GM20431 (cell line): ENCODE results near the gene COL9A3.

Experiments used
- in situ Hi-C: fragments of 300-500 bp; cut with MseI, MboI; formaldehyde crosslinking; loops from one replicate; pipeline ENCODE4 v1.15.0; 2020; ENCODE audit warnings: low sequenced_read_pairs; ENCODE audit not compliant: unreplicated experiment

The COL9A3 gene

DNA sequence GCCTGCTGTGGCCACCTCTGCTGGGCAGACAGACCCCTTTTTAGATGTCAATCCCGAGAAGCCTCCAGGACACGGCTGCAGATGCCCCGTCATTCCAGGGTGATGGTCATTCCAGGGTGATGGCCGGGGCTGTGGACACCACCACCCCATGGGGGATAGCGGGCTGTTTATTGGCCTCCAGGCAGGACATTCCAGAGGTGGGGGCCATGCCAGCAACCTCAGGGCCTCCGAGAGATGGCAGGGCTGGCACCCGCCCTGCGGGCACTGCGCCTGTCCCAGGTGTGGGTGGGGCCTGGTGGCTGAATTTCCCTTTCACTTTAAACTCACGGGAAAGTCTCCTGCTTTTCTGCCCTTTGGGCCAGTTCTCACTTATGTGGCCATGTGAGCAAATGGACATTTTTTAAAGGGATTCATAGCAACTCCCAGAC lies 14.5 kb downstream of the COL9A3 start:
- in situ Hi-C loops: no loop called here

- in situ Hi-C loops: no loop called here
Measured at GRCh38 chr20:62831854-62832211, 15.0 kb downstream of the COL9A3 start.

DNA sequence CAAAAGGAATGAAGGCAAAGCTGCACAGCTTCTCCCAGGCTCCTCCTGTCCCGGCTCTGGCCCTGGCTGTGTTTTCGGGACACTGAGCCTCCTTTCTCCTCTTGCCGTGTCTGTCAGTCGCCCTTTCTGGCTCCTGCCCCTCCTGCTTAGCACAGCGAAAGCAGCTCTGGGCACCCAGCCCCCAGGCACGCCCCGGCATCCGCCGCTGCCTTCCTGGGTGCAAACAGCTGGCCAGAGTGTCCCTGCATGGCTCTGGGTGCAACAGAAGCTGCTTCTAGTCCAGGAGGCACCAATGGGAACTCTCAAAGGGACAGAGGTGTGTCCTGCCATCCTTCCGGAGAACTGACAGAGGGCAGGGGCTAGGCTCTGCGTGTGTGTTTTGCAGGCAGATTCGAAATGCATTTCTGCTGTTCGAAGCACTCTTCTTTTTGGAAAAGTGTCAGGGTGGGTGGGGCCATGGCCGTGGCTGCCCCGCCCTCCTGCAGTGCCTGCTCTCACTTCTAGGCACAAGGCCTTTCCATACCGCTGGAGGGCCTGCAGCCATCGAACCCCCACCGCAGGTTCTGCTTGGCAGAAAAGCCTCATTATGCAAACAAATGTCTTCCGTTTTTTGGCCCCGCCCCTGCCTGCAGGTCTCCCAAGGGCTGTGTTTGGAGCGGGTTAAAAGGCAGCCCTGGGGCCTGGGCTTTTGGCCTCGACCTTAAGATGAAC lies 15.5 kb downstream of the COL9A3 start:
- in situ Hi-C loops: no loop called here

- in situ Hi-C loops: no loop called here
Measured at GRCh38 chr20:62832951-62833391, 16.1 kb downstream of the COL9A3 start.

GRCh38 chr20:62834967-62835730 lies 18.3 kb downstream of the COL9A3 start:
- in situ Hi-C loops: no loop called here

- in situ Hi-C loops: no loop called here
Measured at GRCh38 chr20:62835931-62836861, 19.3 kb downstream of the COL9A3 start.

GRCh38 chr20:62836967-62837490 lies 20.2 kb downstream of the COL9A3 start:
- in situ Hi-C loops: no loop called here

GRCh38 chr20:62837790-62838127 lies 20.9 kb downstream of the COL9A3 start:
- in situ Hi-C loops: no loop called here

DNA sequence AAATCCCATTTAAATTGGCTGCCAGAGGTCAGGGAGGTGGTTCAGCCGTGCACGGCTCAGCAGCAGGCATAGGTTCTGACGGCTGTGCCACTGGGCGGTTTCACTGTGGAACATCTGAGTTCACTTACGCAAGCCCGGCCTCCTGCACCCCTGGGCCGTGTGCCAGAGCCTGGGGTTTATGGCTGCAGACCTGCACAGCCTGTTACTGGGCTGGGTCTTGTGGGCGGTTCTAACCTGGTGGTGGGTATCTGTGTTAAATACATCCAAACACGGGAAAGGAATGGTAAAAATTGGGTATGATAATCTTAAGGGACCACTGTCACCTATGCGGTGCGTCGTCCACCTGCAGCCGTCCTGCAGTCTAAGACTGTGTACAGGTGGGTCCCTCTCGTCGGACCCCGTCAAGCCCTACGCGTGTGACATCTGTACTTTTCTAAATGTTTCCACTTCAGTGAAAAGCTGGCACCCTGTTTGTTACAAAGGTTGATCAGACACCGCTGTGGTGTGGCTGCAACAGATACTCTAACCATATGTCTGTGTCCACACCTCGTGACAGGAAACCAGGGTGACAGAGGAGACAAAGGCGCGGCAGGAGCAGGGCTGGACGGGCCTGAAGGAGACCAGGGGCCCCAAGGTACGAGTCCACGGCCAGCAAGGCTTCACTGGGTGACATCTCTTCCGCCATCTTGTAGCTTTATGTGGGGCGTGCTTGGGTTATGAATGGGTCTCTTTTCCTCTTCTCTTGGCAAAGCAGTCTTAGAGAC lies 21.5 kb downstream of the COL9A3 start:
- in situ Hi-C loops: no loop called here

DNA sequence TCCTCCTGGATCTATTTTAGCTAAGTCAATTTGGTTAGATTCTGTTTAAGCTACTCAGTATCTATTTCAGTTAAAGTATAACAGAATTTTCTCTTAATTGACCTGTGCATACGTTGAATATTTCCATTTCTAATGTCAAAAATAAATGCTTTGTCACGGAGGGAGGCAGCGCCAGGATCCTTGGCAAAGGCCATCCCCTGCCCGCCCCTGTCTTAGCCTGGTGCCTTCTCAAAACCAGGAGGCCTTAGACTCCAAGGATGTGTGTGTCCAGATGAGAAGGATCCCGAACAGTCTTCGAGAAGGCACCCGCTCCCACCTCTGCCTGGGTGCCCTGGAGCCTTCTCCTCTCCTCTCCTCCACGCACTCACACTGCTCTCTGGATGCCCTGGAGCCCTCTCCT lies 22.4 kb downstream of the COL9A3 start:
- in situ Hi-C loops: no loop called here

- in situ Hi-C loops: no loop called here
Measured at GRCh38 chr20:62839816-62840215, 23.0 kb downstream of the COL9A3 start.

DNA sequence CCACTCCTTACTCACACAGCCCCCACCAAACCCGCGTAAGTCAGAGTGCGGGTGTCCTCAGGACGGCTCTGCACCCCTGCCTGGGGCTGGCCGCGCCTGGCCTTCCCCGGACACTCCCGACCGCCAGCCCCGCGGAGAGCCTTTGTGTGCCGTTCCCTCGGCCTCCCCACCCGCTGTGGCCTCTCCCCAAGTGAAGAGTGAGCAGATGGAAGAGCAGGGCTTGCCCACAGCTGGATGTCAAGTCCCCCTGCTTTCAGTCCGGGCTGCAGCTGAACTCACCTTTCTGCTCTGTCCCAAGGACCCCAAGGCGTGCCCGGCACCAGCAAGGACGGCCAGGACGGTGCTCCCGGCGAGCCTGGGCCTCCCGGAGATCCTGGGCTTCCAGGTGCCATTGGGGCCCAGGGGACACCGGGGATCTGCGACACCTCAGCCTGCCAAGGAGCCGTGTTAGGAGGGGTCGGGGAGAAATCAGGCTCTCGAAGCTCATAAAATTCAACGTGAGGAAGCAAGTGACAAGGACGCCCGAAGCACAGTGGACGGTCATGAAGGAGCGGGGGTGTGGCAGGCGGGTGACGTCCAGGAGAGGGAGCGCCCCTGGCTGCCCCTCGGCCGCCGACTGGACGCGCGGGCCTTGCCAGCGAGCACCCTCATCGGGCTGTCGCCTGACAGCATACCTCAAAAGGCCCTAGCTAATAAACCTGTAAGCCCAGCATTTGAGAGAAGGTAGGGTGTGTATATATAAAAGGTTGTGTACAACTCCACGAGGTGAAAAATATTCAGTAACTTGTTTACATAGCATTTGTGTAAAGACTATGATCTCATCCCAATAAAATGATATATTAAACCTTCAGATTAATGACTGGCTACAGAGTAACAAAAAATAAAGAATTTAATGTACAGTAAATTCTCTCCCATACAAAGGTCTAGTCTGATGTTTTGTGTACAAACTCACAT lies 23.7 kb downstream of the COL9A3 start:
- in situ Hi-C loops: no loop called here

DNA sequence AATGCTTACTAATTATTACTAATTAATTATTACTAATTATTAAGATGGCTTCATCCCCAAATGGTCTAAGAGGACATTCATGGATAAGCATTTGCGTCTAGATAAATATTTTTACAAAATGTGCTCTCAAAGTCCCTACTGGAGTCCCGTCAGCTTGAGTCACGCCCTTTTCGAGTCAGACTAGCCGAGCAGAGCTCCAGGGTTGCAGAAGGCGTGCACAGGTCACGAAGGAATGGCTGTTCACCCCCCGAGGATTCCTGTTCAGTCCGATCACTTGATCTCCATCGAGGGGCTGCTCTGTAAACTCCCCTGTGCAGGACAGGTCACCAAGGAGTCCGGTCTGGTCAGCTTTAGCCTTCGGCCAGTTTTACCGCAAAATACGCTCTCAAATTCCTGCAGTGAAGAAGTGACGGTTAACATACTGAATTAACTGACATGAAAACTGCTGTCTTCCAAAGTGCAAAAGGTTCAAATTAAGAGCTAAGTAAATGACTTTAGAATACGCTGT lies 24.9 kb downstream of the COL9A3 start:
- in situ Hi-C loops: no loop called here

- in situ Hi-C loops: no loop called here
Measured at GRCh38 chr20:62843656-62844055, 26.8 kb downstream of the COL9A3 start.

DNA sequence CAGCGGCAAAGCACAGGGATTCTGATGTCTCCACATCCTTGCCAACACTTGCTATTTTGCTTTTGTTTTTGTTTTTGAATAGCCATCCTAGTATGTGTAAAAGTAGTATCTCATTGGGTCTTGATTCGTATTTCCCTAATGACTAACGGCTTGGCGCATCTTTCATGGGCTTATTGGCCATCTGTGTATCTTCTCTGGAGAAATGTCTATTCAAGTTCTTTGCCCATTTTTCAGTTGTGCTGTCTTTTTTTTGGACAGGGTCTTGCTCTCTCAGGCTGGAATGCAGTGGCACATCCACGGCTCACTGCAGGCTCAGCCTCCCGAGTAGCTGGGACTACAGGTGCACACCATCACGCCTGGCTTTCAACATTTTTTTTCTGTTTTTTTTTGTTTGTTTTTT lies 27.3 kb downstream of the COL9A3 start:
- in situ Hi-C loops: no loop called here

DNA sequence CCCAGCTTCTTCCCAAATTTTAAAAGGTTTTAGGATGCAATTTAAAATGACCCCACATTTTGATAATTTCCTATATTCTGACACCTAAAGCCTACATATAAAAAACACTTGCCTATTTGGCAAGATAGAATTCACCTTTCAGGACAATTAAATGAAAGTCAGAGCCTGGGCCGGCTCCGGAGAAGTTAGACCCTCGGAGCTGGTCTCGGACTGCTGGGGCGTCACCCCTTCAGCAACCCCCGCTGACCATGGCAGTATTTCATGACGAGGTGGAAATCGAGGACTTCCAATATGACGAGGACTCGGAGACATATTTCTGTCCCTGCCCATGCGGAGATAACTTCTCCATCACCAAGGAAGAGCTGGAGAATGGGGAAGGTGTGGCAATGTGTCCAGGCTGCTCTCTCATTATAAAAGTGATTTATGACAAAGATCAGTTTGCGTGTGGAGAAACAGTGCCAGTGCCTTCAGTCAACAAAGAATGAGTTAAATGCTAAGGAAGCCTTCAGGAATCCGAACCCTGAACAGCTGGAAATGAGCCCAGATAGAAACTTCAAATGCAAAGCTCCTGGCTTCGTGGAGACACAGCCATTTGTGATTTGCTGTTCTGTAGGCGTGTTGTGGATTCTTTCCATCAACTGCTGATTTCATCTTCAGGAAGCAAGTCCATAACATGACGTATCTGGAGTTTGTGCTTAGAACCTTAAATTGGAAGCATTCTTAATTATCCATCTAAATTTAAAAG lies 28.7 kb downstream of the COL9A3 start:
- in situ Hi-C loops: no loop called here

GRCh38 chr20:62846166-62846890 lies 29.5 kb downstream of the COL9A3 start:
- in situ Hi-C loops: no loop called here
